ENCODE data around the gene CD2.

CD2 gene

DNA sequence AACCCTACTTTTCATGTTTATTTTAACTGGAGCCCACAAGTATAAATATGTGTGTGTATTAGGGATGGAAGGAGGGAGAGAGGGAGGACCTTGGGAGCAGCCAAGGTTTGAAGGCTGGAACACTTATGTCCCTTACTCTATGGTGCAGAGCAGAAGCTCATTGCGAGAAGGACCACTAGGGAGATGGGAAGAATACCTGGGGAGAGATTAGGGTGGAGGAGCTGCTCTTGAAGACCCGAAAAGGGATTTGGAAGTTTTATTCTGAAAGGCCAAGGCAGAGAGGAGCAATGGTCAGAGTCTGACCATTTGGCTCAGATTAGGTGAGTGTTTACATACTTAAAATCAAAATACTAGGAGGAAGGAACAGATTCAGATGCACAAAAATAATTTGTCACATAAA is 8.1 kb downstream of the CD2 start:
- DNase-seq = no peak

DNA sequence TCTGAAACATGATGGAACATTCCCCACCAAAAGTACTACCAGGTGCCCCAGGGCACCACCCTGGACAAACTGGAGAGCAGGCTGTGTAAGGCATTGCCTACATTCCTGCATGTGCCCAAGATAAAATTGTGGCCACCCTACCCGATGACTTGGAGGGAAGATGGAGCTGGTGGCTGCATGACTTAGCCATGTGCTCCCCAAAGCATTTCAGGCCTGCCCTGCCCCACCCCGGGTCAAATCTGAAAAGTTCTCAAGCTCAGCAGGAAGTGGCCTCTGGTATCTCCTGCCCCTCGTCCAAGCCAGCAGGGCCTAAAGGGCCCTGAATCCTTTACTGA is 8.5 kb downstream of the CD2 start:
- no peak for DNase-seq

DNA sequence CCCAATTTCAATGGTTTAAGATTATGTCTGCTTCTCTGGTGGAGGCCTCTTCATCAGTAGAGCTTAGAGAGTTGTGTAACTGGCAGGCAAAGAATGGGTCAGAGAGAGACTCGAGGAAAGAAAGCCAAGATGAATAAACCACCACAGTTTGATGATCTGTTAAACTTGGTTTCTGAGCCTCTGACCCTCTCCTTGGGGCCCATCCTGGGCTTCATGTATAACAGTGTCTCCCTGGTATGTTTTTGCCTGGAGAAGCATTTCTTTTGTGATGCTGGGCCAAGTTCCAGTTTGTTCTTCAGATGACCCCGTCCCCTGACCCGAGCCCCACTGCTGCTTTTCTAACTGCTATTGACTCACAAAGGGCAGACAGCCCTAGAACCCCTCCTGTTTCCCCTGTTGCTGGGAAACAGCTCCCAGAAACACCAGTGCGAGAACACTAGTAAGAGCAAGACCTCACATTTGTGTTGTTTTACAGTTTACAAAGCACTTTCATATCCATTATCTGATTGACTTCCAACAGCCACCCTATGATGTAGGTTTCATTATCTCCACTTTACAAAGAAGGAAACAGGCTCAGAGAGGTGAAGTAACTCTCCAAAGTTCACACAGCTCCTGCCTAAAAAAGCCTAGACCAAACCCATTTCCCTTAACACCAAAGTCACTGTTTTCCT is 9.0 kb downstream of the CD2 start:
- no peak for DNase-seq

- peak; percentile 49 to 52 for DNase-seq
Measured at GRCh38 chr1:116763787-116764465, 9.7 kb downstream of the CD2 start.

DNA sequence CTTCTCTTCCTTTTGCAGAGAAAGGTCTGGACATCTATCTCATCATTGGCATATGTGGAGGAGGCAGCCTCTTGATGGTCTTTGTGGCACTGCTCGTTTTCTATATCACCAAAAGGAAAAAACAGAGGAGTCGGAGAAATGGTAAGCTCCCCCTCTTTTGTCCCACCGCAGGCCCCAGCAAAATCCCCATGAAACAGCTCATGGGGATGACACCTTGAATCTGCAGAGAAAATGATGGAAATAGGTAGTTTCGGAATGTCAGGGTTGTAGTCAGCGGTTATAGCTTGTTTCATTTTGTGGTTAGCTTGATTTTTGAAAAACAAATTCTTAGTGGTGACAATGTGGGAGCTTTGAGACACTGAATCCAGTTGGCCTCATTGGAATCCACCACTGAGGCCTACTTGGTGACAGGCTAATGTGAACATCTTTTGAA is 10.3 kb downstream of the CD2 start:
- DNase-seq = no peak

DNA sequence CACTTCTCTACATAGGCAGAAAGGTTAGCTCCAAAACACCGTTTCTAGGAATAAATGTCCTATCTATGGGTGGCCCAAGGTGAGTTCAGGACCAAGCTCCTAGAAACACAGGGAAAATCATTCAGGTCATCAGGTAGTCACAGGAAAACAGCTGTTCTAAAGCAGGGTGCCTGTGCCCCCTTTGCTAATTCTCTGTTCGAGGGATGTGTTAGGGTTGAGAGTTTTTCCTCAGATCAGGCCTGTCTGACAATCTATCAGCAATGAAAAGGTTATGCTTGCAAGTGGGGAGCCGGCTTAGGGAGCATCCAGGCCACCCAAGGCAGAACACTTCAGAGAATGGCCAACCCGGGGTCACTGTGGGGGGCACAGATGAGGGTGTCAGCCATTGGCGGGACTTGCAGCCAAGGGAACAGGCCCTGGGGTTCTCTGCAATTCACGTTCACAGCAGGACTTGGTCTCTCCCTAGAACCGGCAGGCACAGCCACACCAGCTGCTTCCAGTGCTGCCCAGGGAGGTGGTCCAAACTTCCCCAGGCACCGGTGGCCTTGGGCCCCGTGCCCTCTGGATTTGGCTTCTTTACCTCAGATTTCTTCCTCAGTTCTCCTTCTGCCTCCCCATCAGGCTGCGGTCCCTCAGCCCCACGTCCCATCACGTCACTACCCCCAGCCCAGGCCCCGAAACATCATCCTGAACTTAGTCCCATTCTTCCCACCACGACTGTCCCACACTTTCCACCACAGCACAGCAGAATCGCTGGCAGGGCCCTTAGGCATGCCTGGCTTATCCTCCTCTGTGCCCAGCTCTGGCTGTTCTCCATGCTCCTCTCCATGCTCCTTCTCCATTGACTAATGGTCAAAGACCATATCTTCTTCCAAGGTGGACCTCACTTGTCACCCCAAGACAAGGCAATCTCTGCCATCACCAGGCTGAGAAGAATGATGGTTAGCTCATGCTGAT is 11.0 kb downstream of the CD2 start:
- no peak for DNase-seq

DNA sequence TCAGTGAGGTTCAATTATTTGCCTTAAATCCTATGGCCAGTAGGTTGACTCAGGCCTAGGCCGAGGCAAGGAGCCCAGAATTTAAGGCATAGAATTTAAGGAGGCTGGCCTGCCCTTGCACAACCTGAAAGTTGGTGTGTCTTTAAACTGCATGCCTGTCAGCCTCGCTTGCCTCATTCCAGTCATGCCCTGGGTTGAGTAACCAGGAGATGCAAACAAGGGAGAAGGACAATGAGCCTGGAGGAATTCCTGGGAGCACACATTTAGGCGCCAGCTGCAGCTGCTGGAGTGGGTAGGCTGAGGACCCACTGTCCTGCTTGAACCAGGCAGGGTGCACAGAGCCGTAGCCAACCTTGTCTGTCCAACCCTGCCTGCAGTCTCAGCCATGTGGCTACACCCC is 11.7 kb downstream of the CD2 start:
- no peak for DNase-seq

DNA sequence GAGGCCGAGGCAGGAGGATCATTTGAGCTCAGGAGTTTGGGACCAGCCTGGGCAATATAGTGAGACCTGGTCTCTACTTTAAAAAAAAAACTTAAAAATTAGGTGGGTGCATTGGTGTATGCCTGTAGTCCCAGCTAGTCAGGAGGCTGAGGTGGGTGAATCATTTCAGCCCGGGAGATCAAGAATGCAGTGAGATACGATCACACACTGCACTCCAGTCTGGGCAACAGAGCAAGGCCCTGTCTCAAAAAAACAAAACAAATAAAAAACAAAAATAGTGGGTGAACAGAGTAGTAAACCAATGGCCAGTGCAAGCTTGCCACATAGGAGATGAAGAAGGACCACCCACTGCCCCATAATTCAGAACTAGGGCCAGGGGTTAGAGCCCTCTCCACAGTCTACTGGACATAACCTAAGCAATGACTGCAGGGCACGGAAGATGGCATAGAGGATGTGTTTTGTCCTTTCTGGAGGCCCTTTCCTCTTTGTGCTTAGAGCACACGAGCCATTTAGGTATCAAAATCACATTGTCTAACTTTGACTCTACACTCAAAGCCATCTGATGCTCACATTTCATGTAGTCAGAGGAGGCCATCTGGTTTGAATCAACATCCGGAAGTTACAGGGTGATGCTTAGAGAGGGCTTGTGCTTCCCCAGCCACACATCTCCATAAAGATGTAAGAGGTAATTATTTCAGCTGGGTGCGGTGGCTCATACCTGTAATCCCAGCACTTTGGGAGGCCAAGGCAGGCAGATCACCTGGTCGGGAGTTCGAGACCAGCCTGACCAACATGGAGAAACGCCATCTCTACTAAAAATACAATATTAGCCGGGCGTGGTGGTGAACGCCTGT is 12.6 kb downstream of the CD2 start:
- DNase-seq = no peak

DNA sequence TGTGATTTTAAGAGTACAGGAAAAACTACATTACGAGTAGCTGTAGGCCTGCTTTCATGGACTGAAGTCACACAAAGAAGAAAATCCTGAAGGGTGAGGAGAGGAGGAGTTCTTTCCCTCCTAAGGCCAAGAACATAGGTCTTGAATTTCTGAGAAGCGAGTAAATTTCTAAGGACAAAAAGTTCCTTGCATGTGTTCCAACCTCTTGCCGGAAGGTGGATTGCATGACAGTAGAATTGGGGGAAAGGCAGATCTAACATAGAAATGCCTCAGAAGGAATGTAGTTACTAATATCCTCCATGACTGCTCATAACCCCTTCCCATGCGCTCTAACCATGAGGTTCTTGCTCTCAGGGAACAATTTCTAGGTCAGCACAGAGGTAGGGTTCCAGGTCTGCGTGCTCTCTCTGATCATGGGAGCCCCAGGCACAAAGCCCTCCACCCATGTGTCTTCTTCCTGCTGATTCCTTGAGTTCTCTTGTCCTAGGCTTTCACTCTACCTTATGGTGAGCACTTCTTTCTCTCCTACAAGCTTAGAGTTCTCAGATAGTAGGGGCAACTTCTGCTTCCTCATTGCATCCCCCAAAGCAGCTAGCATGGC is 13.7 kb downstream of the CD2 start:
- DNase-seq = no peak

DNA sequence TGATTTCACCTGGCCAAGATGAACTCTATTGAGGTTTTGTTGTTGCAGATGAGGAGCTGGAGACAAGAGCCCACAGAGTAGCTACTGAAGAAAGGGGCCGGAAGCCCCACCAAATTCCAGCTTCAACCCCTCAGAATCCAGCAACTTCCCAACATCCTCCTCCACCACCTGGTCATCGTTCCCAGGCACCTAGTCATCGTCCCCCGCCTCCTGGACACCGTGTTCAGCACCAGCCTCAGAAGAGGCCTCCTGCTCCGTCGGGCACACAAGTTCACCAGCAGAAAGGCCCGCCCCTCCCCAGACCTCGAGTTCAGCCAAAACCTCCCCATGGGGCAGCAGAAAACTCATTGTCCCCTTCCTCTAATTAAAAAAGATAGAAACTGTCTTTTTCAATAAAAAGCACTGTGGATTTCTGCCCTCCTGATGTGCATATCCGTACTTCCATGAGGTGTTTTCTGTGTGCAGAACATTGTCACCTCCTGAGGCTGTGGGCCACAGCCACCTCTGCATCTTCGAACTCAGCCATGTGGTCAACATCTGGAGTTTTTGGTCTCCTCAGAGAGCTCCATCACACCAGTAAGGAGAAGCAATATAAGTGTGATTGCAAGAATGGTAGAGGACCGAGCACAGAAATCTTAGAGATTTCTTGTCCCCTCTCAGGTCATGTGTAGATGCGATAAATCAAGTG is 14.3 kb downstream of the CD2 start:
- DNase-seq = no peak

DNA sequence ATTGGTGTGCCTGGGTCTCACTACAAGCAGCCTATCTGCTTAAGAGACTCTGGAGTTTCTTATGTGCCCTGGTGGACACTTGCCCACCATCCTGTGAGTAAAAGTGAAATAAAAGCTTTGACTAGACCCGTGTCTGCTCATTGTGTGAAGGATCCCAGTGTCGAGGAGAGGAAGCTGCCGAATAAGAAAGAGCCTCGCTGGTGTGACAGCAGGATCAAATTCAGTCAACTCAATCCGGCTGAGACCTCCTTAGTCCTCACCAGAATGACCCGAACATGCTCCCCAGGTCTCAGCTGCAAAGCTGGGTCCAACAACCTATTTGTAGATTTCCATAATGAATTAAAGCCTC is 14.8 kb downstream of the CD2 start:
- DNase-seq = no peak

GRCh38 chr1:116769561-116769977 is 15.3 kb downstream of the CD2 start:
- no peak for DNase-seq

DNA sequence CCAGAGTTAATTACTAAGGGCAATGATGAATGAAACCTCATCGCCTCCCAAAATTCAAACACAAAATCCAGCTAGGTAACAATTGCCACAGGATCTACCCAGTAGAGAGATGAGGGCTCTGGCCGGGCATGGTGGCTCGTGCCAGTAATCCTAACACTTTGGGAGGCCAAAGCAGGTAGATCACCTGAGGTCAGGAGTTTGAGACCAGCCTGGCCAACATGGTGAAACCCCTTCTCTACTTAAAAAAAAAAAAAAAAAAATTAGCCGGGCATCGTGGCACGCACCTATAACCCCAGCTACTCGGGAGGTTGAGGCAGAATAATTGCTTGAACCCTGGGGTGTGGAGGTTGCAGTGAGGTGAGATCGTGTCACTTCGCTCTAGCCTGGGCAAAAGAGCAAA is 15.8 kb downstream of the CD2 start:
- no peak for DNase-seq

- no peak for DNase-seq
Measured at GRCh38 chr1:116770625-116771024, 16.4 kb downstream of the CD2 start.

GRCh38 chr1:116771997-116772647 is 17.9 kb downstream of the CD2 start:
- DNase-seq = no peak

DNA sequence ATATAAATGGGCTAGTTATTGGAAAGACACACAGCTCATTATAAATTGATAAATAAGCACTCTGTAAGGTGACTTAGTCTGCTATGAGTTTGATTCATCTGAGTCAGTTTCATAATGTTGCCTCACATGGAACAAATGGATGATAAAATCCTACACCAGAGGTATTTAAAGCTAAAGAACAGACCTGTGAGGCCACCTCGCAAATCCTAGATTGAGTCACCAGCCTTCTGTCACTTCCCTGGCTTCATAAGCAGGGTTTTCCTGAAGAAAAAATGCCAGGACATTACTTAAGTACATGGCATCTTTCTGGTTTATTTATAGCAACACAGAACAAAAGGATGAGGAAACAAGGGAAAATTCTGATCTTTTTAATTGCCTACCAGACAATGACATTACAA is 18.4 kb downstream of the CD2 start:
- no peak for DNase-seq

GRCh38 chr1:116775116-116775752 is 21.0 kb downstream of the CD2 start:
- no peak for DNase-seq

- DNase-seq = no peak
Measured at GRCh38 chr1:116777831-116778830, 23.9 kb downstream of the CD2 start.

- DNase-seq = no peak
Measured at GRCh38 chr1:116781034-116781433, 26.8 kb downstream of the CD2 start.

- no peak for DNase-seq
Measured at GRCh38 chr1:116785006-116785405, 30.8 kb downstream of the CD2 start.

All from SHP77 (cell line).